Brain microvascular endothelial cell (primary cell): ENCODE results near the gene DCAF8.

ENCODE experiments used
- DNase-seq: peaks from one replicate; pipeline ENCODE4 v3.0.0-alpha.2; 2020
- H3K27ac ChIP-seq: fragments of 250-450 bp; sonication (Bioruptor Pico); 2 replicates; pipeline ENCODE4 v1.5.1; 2020; ENCODE audit warnings: mild to moderate bottlenecking, moderate library complexity
- H3K27me3 ChIP-seq: fragments of 250-450 bp; sonication (Bioruptor Pico); replicated peaks from 2 replicates; pipeline ENCODE4 v1.5.1; 2020; ENCODE audit warnings: mild to moderate bottlenecking
- H3K36me3 ChIP-seq: fragments of 250-450 bp; sonication (Bioruptor Pico); replicated peaks from 2 replicates; pipeline ENCODE4 v1.5.1; 2020; ENCODE audit warnings: mild to moderate bottlenecking
- H3K4me3 ChIP-seq: 2 replicates; pipeline ENCODE4 v1.5.1; 2011; ENCODE audit warnings: low read depth, mild to moderate bottlenecking, control low read depth, low read length, moderate library complexity
- CTCF ChIP-seq: IDR thresholded peaks from 2 replicates; pipeline ENCODE4 v1.5.1; 2011; ENCODE audit warnings: low read depth, mild to moderate bottlenecking, moderate library complexity, low read length, control low read depth, inconsistent platforms; ENCODE audit errors: missing control alignments
- in situ Hi-C: cut with HindIII; loops from 2 replicates; pipeline ENCODE4 v1.10.0; 2017; ENCODE audit warnings: low sequenced_read_pairs, low pct_ligation_motif_present

DCAF8 gene

GRCh38 chr1:160227561-160227960, 34.8 kb downstream of the DCAF8 start:
- H3K27me3 ChIP-seq: no peaks in the 10 kb centered on the region
- no peak overlapping the region for H3K27ac ChIP-seq
- H3K4me3 ChIP-seq: no peak overlapping the region
- TF ChIP-seq CTCF: no peak
- in situ Hi-C loops: no loop called here
- DNase-seq: no peak
- H3K36me3 ChIP-seq: peaks cover 74% of the 10 kb centered on the region

GRCh38 chr1:160227034-160227433, 35.3 kb downstream of the DCAF8 start:
- H3K36me3 ChIP-seq: peaks cover 78% of the 10 kb centered on the region
- in situ Hi-C loops: no loop called here
- H3K27ac ChIP-seq: no peak overlapping the region
- TF ChIP-seq CTCF: no peak
- no peaks in the 10 kb centered on the region for H3K27me3 ChIP-seq
- no peak for DNase-seq
- H3K4me3 ChIP-seq: no peak overlapping the region

- no peak for DNase-seq
- no peak overlapping the region for H3K4me3 ChIP-seq
- no peak for TF ChIP-seq CTCF
- no peak overlapping the region for H3K27ac ChIP-seq
- H3K27me3 ChIP-seq: no peaks in the 10 kb centered on the region
- H3K36me3 ChIP-seq: peaks cover 77% of the 10 kb centered on the region
- in situ Hi-C loops: no loop called here
Observed at GRCh38 chr1:160226623-160227022, 35.7 kb downstream of the DCAF8 start.

DNA sequence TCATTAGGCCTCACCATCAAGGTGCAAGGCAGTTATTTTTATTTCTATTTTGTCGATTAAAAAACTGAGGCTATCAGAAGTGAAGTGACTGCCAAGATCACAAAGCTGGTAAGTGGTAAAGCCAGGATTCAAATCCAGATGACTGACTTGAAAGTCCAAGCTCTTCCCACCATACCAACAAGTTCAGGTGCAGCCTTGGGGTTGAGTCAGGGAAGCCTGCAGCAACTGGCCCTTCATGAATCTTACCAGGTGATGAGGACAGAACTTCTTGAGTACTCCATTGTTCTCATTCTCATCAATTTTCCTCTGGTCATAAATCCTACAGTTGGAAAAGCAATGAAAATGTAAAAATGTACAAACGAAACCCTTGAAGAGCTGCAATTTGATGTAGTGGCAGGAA, 37.0 kb downstream of the DCAF8 start:
- Histone ChIP-seq H3K36me3 (peaks cover 68% of the 10 kb centered on the region), H3K27ac (no peak overlapping the region), H3K27me3 (no peaks in the 10 kb centered on the region), H3K4me3 (no peak overlapping the region)
- no peak for DNase-seq
- in situ Hi-C loops: no loop called here
- no peak for TF ChIP-seq CTCF

DNA sequence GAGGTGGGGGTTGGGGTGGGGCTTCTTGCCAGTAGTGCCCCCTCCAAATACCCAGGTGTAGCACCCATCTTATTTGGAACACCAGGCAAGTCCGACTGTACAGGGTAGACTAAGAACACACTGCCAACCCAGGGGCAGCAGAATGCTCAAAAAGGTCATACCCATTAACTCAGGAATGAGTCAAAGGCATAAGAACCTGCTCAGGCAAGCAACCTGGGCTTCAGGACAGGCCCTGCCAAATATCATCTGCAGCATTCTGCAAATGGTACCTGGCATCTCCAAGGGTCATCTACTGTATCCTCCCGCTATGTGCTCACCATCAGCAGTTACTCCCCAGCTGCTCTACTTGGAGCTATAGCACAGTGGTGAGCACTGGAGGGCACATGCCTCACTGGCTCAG, 37.7 kb downstream of the DCAF8 start:
- no peak overlapping the region for H3K27ac ChIP-seq
- H3K36me3 ChIP-seq: peaks cover 67% of the 10 kb centered on the region
- H3K27me3 ChIP-seq: no peaks in the 10 kb centered on the region
- H3K4me3 ChIP-seq: no peak overlapping the region
- DNase-seq: no peak
- no peak for TF ChIP-seq CTCF
- in situ Hi-C loops: no loop called here

DNA sequence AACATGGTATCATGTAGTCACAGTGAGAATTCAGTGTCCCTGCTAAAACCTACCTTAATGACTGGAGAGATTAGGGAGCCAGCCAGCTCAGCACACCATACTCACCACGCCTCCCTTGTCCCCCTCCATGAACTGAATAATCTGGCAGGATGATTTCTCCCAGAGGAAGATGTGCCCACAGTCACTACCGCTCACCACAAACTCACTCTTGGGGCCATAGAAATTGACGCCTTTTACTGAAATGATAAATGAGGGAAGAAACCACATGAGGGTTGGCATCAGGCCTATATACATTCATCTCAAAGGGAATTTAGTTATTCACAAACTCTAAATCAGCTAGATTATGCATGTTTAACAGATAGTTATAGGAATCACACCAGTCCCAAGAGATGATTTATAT, 39.8 kb downstream of the DCAF8 start:
- TF ChIP-seq CTCF: no peak
- Histone ChIP-seq H3K36me3 (peaks cover 78% of the 10 kb centered on the region), H3K27ac (no peak overlapping the region), H3K27me3 (no peaks in the 10 kb centered on the region), H3K4me3 (no peak overlapping the region)
- no peak for DNase-seq
- in situ Hi-C loops: no loop called here
